GM23338 (cell line): ENCODE results near the gene MAP3K6. TPM values are rescaled to one million over a fixed set of nuclear protein-coding genes. Genes with fewer than 3 reads are reported as not detected.

Experiments
- ATAC-seq: fragments of 200-7000 bp; cut with Tn5 transposase; 3 replicates; pipeline ENCODE4 v1.9.1; 2020
- DNase-seq: peaks from one replicate; pipeline ENCODE4 v3.0.0-alpha.2; 2015; ENCODE audit warnings: low spot score
- H2AFZ ChIP-seq: fragments of 200-600 bp; sonication (generic); 2 replicates; pipeline ENCODE4 v1.8.0; 2016; ENCODE audit warnings: antibody characterized with exemption, mild to moderate bottlenecking, moderate library complexity
- H3F3A ChIP-seq: fragments of 200-600 bp; sonication (generic); replicated peaks from 2 replicates; pipeline ENCODE4 v1.8.0; 2017; ENCODE audit warnings: antibody characterized with exemption, mixed run types, low read depth
- H3K27ac ChIP-seq: fragments of 200-600 bp; sonication (generic); 2 replicates; pipeline ENCODE4 v1.6.1; 2016; ENCODE audit warnings: low read depth
- H3K27me3 ChIP-seq: fragments of 200-600 bp; sonication (generic); 2 replicates; pipeline ENCODE4 v1.8.0; 2016; ENCODE audit warnings: mild to moderate bottlenecking, mixed run types, moderate library complexity; ENCODE audit not compliant: insufficient read depth
- H3K36me3 ChIP-seq: fragments of 200-600 bp; sonication (generic); 2 replicates; pipeline ENCODE4 v1.8.0; 2016; ENCODE audit warnings: mild to moderate bottlenecking; ENCODE audit not compliant: insufficient read depth
- H3K4me1 ChIP-seq: fragments of 200-600 bp; sonication (generic); 2 replicates; pipeline ENCODE4 v1.8.0; 2016; ENCODE audit warnings: mild to moderate bottlenecking, moderate library complexity; ENCODE audit not compliant: insufficient read depth
- H3K4me2 ChIP-seq: fragments of 200-600 bp; sonication (generic); 2 replicates; pipeline ENCODE4 v1.7.1; 2017; ENCODE audit warnings: mixed run types
- H3K4me3 ChIP-seq: fragments of 200-600 bp; sonication (generic); 2 replicates; pipeline ENCODE4 v1.6.1; 2016; ENCODE audit warnings: mixed run types
- H3K79me2 ChIP-seq: fragments of 200-600 bp; sonication (generic); replicated peaks from 2 replicates; pipeline ENCODE4 v1.8.0; 2017; ENCODE audit warnings: mild to moderate bottlenecking; ENCODE audit not compliant: insufficient read depth
- H3K9me2 ChIP-seq: fragments of 200-600 bp; sonication (generic); 2 replicates; pipeline ENCODE4 v1.8.0; 2017; ENCODE audit not compliant: insufficient read depth
- H4K20me1 ChIP-seq: fragments of 200-600 bp; sonication (generic); replicated peaks from 2 replicates; pipeline ENCODE4 v1.8.0; 2017; ENCODE audit warnings: mild to moderate bottlenecking; ENCODE audit not compliant: insufficient read depth
- H3K27ac Mint-ChIP-seq: 2 replicates; pipeline ENCODE4 v1.8.0; 2020; ENCODE audit warnings: inconsistent platforms, mild to moderate bottlenecking, moderate library complexity, mixed read lengths
- H3K27me3 Mint-ChIP-seq: 3 replicates; pipeline ENCODE4 v1.8.0; 2022; ENCODE audit warnings: low read depth, mild to moderate bottlenecking, moderate library complexity, mixed read lengths, inconsistent platforms; ENCODE audit not compliant: insufficient read depth, poor library complexity
- H3K36me3 Mint-ChIP-seq: 3 replicates; pipeline ENCODE4 v1.8.0; 2021; ENCODE audit warnings: low read depth, mild to moderate bottlenecking, inconsistent platforms, moderate library complexity, mixed read lengths
- H3K4me1 Mint-ChIP-seq: 3 replicates; pipeline ENCODE4 v1.8.0; 2020; ENCODE audit warnings: mild to moderate bottlenecking, inconsistent platforms, mixed read lengths
- H3K4me3 Mint-ChIP-seq: 3 replicates; pipeline ENCODE4 v1.8.0; 2021; ENCODE audit warnings: moderate library complexity, mild to moderate bottlenecking, inconsistent platforms, mixed read lengths
- H3K9me3 Mint-ChIP-seq: 3 replicates; pipeline ENCODE4 v1.8.0; 2020; ENCODE audit warnings: moderate library complexity, mild to moderate bottlenecking, inconsistent platforms, mixed read lengths
- CREB1 ChIP-seq: fragments of 250-450 bp; sonication (Bioruptor Pico); IDR thresholded peaks from 2 replicates; pipeline ENCODE4 v1.5.0; 2020; ENCODE audit warnings: low read depth, mild to moderate bottlenecking, moderate library complexity
- CTCF ChIP-seq, 2 experiments: fragments of 200-600 bp in 1 of 2; sonication (generic) in 1 of 2; conservative IDR thresholded peaks; 2 replicates each; pipeline versions ENCODE4 v1.5.1 to v1.6.1; 2016 to 2017; ENCODE audit warnings: antibody characterized with exemption in 2 of 2, low read depth in 2 of 2, mild to moderate bottlenecking in 2 of 2, moderate library complexity in 1 of 2
- ETS1 ChIP-seq: IDR thresholded peaks from 2 replicates; pipeline ENCODE4 v1.6.1; 2016; ENCODE audit warnings: antibody characterized with exemption
- EZH2 ChIP-seq: fragments of 200-600 bp; sonication (generic); IDR thresholded peaks from one replicate; pipeline ENCODE4 v1.8.0; 2017; ENCODE audit warnings: antibody characterized with exemption, mild to moderate bottlenecking, low read depth; ENCODE audit not compliant: unreplicated experiment
- EZH2phosphoT487 ChIP-seq: fragments of 200-600 bp; sonication (generic); IDR thresholded peaks from one replicate; pipeline ENCODE4 v1.8.1; 2018; ENCODE audit warnings: antibody characterized with exemption; ENCODE audit not compliant: unreplicated experiment
- JUNB ChIP-seq: IDR thresholded peaks from one replicate; pipeline ENCODE4 v1.6.1; 2016; ENCODE audit warnings: antibody characterized with exemption; ENCODE audit not compliant: unreplicated experiment
- NANOG ChIP-seq: IDR thresholded peaks from 2 replicates; pipeline ENCODE4 v1.6.1; 2016; ENCODE audit warnings: antibody characterized with exemption, borderline replicate concordance
- POLR2AphosphoS5 ChIP-seq: IDR thresholded peaks from 2 replicates; pipeline ENCODE4 v1.6.1; 2016; ENCODE audit warnings: antibody characterized with exemption, low read depth
- REST ChIP-seq: IDR thresholded peaks from one replicate; pipeline ENCODE4 v1.6.1; 2018; ENCODE audit warnings: antibody characterized with exemption; ENCODE audit not compliant: unreplicated experiment
- STAT1 ChIP-seq: IDR thresholded peaks from one replicate; pipeline ENCODE4 v1.6.1; 2016; ENCODE audit warnings: antibody characterized with exemption; ENCODE audit not compliant: unreplicated experiment
- ZNF114 ChIP-seq: fragments of 250-450 bp; sonication (Bioruptor Pico); IDR thresholded peaks from 2 replicates; pipeline ENCODE4 v1.5.0; 2020; ENCODE audit warnings: mild to moderate bottlenecking, moderate library complexity
- ZNF331 ChIP-seq: fragments of 250-450 bp; sonication (Bioruptor Pico); IDR thresholded peaks from 2 replicates; pipeline ENCODE4 v1.5.0; 2020; ENCODE audit warnings: low read depth, mild to moderate bottlenecking, moderate library complexity
- ZNF462 ChIP-seq: fragments of 250-450 bp; sonication (Bioruptor Pico); IDR thresholded peaks from 2 replicates; pipeline ENCODE4 v1.5.0; 2020; ENCODE audit warnings: mild to moderate bottlenecking, moderate library complexity
- polyA plus RNA-seq: library from polyadenylated mRNA; unstranded; fragments of >200 nt; fragmentation: Nextera tagmentation; extraction: Ambion mirVana; gene quantifications from 2 replicates; pipeline ENCODE4 v1.2.1, GENCODE V29; 2016
- total RNA-seq: library from RNA; depleted of rRNA; stranded (reverse); fragments of >200 nt; shearing (Covaris generic); gene quantifications from 2 replicates; pipeline ENCODE4 v1.2.3, GENCODE V29; 2014

MAP3K6 gene
- total and polyA plus RNA-seq, 2 experiments from 2014 or later: 8.2 to 10.6 TPM

- Histone ChIP-seq H3K27me3 (no peaks in the 10 kb centered on the region), H3K79me2 (peaks cover 32% of the 10 kb centered on the region), H3K9me2 (no peaks in the 10 kb centered on the region), H3K36me3 (peaks cover 4% of the 10 kb centered on the region; the same call in 1 of the 2 replicates), H3K4me2 (no peak overlapping the region), H2AFZ (no peak overlapping the region), H4K20me1 (peaks cover 15% of the 10 kb centered on the region), H3K27ac (no peak overlapping the region), H3K4me3 (no peak overlapping the region), H3F3A (peaks cover 5% of the 10 kb centered on the region; the same call in 1 of the 2 replicates), H3K4me1 (no peaks in the 10 kb centered on the region)
- Mint-ChIP-seq H3K36me3 (peaks cover 44% of the 10 kb centered on the region), H3K4me3 (no peak overlapping the region), H3K27ac (no peak overlapping the region), H3K9me3 (no peaks in the 10 kb centered on the region), H3K4me1 (no peaks in the 10 kb centered on the region), H3K27me3 (peaks cover 7% of the 10 kb centered on the region)
- TF ChIP-seq EZH2 (no peak), CREB1 (CRISPR knock-in tag) (no peak), REST (no peak), JUNB (no peak), POLR2AphosphoS5 (no peak), STAT1 (no peak), NANOG (no peak), EZH2phosphoT487 (no peak), ZNF114 (CRISPR knock-in tag) (no peak), ZNF331 (CRISPR knock-in tag) (no peak), ZNF462 (CRISPR knock-in tag) (no peak), ETS1 (no peak), CTCF (conservative IDR thresholded peaks at IDR 0.05; ENCODE audit: low read depth in 2 of 2) (no peak)
- DNase-seq (no peak), ATAC-seq (no peak)
These were observed 36.0 kb downstream of the MAP3K6 start for GRCh38 chr1:27330786-27331185.
